GM19397 (cell line): Measurements from ENCODE around the gene SP4.

Experiments used
- ATAC-seq: cut with Tn5 transposase; IDR thresholded peaks from one replicate; pipeline ENCODE4 v1.9.1; 2021; ENCODE audit warnings: mild to moderate bottlenecking, moderate library complexity; ENCODE audit not compliant: unreplicated experiment

The SP4 gene

DNA sequence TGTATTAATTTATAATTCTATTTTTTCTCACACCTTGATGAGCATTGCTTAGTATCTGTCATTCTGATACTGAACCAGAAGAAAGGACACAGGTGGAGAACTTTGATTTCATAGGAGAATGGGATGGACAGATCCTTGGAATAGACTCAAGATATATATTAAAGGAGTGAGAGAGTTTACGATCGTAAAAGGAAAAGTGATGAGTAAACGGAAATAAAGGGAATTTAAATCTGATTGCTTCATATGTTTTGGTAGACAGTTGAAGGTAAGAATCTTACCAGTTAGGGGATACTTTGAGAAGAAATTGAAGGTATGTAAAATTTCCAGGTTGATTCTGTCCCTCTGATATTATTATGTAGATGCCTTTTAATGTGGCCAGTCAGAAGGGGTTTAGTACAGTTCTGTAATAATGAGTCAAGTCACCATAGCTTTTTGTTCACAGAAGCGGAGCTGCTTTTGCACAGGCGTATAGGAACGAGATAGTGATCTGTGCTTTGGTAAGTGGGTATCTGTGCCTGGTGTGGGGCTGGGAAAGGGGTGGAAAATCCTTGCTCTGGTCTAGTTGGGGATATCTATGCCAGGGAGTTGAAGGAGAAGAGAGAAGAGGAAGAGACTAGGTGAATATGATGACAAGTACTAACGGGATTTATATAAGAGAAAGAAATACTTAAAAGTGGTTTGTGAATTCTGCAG is 15.4 kb downstream of the SP4 start:
- no peak for ATAC-seq

GRCh38 chr7:21448974-21449373 is 21.1 kb downstream of the SP4 start:
- ATAC-seq: no peak

DNA sequence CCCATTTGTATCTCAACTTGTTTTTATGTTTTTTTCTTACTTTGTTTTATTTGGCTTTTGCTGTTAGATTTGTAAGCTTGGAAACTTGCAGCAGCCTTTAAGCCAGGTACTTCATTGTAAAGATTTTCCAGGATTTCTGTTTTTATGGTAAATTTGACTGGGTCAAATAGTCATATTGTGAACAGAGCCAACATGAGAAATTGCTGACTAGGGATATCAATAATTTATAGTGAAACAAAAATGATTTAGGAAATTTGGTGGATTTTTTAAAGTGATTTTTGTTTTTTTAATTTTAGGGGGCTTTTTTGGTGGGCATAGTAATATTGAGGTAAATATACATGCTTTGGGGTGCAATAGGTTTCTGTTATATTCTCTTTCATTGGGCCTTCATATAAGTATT is 22.2 kb downstream of the SP4 start:
- no peak for ATAC-seq

DNA sequence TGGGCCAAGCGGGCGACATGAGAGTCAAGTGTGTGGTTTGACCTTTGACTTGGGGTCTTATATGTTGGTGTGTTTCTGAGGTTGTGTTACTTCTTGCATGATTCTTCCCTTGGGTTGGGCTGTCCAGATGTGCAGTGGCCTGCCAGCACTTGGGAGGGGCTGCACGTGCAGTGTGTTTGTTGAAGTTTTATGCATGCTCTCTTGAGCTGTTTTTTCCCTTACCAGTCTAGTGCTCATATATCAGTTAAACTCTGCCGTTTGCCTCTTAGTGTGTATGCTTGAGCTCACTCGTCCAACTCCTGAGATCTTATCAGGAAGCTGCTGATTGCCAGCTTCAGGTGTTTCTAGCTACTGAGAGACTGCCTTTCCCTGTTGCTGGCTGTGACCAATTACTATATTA is 23.1 kb downstream of the SP4 start:
- no peak for ATAC-seq

DNA sequence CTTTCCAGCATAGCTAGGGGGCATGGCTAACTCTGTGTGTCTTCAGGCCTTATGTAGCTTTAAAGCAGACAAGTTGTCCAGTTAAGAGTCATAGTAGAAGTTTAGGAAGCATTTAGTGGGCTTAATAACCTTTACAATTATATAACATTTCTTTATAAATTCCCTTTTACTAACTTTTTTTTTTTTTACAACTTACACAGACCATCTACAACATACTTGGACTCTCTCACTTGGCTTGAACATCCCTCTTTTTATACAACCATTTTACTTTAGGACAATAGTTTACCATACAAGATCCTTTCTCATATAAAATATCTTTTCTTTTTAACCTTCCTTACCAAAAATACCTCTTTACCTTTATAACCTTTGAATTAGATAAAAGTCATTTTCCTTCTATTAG is 26.3 kb downstream of the SP4 start:
- no peak for ATAC-seq

GRCh38 chr7:21454906-21455305 is 27.0 kb downstream of the SP4 start:
- ATAC-seq: no peak

DNA sequence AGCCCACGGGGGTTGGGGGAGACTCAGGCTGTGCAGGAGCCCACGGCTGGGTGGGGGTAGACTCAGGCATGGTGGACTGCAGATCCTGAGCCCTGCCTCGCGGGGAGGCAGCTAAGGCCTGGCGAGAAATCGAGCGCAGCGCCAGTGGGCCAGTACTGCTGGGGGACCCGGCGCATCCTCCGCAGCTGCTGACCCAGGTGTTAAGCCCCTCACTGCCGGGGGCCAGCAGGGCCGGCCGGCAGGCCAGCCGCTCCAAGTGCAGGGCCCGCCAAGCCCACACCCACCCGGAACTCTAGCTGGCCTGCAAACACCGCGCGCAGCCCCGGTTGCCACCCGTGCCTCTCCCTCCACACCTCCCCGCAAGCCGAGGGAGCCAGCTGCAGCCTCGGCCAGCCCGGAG is 33.4 kb downstream of the SP4 start:
- no peak for ATAC-seq

DNA sequence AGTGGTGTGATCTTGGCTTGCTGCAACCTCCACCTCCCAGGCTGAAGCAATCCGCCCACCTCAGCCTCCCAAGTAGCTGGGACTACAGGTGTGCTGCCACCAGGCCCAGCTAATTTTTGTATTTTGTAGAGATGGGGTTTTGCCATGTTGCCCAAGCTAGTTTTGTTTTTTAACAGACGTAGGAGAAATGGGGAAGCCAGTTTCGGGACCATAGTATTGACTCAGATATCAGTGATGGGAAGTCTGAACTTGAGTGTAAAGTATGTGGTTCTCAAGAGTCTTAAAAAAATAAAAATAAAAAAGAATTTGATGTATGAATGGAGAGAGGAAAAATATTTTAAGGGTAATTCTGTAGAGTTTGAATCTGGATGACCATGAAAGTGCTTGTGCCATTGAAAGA is 34.2 kb downstream of the SP4 start:
- no peak for ATAC-seq

DNA sequence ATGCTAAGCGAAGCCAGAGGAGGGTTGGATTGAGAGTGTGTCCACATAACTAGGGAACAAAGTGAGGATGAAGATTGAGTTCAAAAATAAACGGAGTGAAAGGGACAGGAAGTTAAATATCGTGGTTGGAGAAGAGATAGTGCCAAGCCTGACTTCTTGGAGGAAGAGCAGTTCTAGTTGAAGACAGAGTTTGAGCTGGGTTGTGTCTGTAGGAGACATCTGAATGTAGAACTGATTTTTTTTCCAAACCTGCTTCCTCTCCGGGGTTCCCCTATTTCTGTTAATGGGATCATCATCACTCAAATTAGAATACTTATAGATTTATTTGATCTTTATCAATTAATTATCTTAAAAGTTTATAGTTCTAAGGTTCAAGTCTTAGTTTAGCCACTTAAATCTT is 35.6 kb downstream of the SP4 start:
- no peak for ATAC-seq

- ATAC-seq: no peak
Measured at GRCh38 chr7:21468969-21469368, 41.1 kb downstream of the SP4 start.

DNA sequence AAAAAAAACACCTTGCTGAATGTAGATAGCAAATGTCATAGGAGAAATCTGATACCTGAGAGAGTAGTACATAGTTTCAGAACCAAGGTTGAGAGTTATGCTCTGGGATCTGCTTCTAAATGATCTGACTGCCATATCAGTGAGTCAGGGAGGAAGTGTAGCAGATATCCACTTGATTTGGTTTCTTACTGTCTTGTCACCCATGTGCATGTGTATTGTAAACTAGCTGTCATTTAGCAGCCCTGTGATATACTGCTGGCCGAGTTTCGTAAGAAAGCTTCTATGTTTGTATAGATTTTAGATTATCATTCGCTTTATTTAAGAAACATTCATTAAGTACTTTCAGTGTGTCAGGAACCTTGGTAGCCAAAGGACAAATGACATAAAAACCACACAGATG is 42.0 kb downstream of the SP4 start:
- ATAC-seq: no peak

- ATAC-seq: no peak
Measured at GRCh38 chr7:21472029-21472428, 44.1 kb downstream of the SP4 start.

DNA sequence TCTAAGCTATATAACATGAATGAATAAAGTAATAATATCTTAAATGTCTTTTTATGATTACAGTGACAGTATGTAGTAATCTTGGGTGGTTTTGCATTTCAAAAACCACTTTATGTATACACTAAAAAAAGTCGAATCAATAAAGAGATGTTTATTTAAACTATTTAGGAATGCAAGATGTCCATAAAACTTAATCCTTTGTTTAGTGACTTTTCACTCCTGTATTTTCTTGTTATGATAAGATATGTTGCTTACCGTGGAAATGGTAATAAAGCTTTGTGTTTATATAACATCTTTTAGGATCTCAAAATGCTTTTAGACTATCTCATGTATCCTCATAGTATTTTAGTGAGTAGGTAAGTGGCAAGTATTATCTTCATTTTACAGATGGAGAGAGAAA is 48.5 kb downstream of the SP4 start:
- no peak for ATAC-seq

GRCh38 chr7:21480693-21481403 is 53.0 kb downstream of the SP4 start:
- ATAC-seq: no peak

GRCh38 chr7:21486511-21486910 is 58.6 kb downstream of the SP4 start:
- no peak for ATAC-seq

GRCh38 chr7:21495731-21496130 is 67.8 kb downstream of the SP4 start:
- no peak for ATAC-seq

DNA sequence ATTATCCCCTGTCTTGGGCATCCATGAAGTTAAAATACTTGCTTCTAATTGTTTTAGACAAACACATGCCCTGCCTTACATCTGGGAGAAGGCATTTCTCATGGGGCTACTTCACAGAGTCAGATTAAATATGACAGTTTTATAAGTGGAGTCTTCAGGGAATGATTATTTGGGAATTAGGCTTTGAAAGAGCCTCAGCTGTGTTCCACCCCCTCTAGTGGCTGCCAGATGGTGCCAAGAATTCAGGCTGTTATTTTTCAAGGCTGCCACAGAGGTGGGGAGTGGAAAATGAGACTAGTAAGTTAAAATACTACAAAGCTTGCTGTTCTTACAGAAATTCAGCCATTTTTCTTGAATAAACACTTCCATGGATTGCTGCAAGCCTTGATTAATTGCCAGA is 69.2 kb downstream of the SP4 start:
- no peak for ATAC-seq

DNA sequence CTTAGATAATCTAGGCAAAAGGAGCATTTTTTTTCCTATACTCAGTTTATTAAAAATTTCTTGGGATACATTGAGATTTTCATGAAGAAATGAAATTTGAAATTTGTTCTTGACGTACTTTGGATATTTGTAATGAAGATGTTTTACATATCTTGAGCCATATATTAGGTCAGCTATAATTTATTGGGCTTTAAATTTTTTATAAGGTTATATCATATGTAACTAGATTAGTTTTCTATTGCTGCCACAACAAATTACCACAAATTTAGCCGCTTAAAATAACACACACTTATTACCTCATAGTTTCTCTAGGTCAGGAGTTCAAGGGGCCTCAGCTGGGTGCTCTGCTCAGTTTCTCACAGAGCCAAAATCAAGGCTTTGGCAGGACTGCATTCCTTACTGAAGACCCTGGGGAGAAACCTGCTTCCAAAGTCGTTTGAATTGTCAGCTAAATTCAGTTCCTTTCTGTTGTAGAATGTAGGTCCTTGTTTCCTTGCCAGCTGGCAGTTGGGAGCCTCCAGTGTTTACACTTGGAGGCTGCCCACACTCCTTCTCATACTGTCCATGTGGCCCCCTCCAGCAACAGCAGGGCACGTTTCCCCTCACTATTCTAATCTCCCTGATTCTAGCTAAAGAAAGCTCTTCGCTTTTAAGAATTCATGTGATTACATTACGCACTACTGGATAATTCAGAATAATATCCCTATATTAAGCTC is 72.4 kb downstream of the SP4 start:
- ATAC-seq: no peak

DNA sequence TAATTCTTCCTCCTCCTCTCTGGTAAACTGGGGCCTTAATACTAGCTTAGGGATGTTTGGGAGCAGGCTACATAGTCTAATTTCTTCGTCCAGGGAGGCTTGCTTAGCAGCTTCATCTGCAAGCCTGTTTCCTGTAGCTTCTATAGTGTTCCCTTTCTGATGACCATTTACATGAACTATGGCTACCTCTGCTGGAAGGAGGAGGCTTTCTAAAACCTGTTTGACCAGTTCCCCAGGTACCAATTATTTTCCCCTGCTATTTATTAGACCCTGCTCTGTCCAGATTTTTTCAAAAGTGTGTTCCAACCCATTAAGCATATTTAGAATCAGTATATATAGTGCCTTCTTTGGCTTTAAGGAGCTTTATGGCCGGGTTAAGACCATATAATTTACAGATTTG is 76.1 kb downstream of the SP4 start:
- ATAC-seq: no peak

DNA sequence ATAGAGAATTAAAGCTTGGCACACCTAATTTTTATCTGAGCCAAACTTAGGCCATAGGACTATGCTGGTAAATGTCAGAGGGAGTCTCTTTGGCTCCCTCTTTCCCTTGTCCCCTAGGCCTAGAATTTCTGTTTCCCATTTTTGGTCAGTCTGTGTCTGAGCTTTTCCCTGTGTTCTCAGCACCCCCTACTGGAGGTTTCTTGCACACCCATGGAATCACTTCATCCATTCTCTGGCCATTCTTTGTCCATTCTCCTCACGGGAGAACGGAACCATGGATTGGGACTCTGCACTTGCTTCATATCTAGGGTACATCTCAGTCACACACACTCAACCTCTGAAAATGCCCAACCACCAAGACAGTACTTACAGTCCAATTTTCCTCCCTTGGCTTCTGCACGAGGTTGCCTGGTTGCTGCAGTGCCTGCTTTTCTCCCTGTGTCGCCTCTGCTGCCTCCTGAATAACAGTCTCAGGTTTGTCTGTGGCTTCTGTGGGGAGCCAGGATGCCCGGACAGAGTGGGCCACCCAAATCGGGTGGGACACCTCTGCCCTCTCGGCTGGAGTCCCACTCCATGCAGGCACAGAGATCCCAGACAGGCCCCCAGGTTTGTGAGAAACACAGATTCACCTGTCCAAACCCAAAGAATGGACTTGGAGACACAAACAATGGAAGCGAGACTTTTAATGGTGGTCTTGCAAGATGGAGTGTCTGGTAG is 79.9 kb downstream of the SP4 start:
- peak; percentile 48 for ATAC-seq

GRCh38 chr7:21508538-21508937 is 80.7 kb downstream of the SP4 start:
- no peak for ATAC-seq

- ATAC-seq: no peak
Measured at GRCh38 chr7:21514062-21514461, 86.2 kb downstream of the SP4 start.
